Measurements from ENCODE around the gene FGFR2. TPM values are rescaled to one million over a fixed set of nuclear protein-coding genes. Genes with fewer than 3 reads are reported as not detected.
A peak's percentile ranks its signal among the peaks of the same experiment; 100 is the strongest.

The FGFR2 gene
- 12.6 TPM for polyA plus RNA-seq (2013, experiment 1 of 2; ENCODE audit: insufficient read length)
- 13.2 TPM for polyA plus RNA-seq (2013, experiment 2 of 2; ENCODE audit: insufficient read length)

GRCh38 chr10:121598263-121599249 lies at the start of gene FGFR2:
Gene FGFR2 (minus strand): TSS chr10:121598444. CDS start chr10:121593817, 4,627 bp downstream.
- DNase-seq: peak; percentile 86

GRCh38 chr10:121647401-121647800 lies 49.2 kb upstream of the FGFR2 start:
- no peak for DNase-seq

GRCh38 chr10:121645696-121646095 lies 47.5 kb upstream of the FGFR2 start:
- no peak for DNase-seq

DNA sequence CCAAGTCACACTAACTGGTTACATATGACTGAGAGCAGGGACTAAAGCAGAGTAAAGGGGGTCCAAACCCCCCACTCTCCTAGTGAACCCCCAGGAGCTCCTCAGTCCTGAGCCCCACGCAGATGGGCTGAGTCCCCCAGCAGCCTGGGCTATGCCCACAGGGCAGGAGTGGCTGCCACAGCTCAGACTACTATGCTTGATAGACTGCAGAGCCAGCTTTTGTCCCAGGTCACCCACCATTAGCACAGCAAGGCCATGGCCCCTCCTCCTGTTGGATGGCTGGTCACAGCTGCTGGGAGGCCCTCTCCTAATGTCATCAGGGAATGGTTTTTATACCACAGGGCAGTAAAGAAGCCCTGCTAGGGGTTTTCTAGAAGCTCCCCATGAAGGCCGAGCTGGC lies 46.3 kb upstream of the FGFR2 start:
- no peak for DNase-seq

DNA sequence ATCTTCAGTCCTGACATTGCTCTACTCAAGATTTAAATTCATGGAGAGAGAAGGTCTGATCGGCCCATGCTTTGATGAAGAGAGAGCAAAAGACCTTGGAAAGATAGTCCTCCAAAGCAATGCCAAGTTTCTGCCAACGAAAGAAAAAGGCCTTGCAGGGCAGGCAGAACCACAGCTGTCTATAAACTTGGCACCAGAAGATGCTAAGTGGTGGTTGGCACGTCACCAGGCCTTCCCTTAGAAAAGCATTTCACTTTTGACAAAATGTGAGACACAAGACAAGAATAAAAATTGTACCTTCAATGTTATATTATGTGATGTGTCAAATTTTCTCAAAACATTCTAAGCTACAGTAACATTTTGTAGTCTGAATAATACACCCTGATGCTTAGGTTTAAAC lies 42.0 kb upstream of the FGFR2 start:
- DNase-seq: no peak

GRCh38 chr10:121639416-121639815 lies 41.2 kb upstream of the FGFR2 start:
- no peak for DNase-seq

GRCh38 chr10:121637437-121637836 lies 39.2 kb upstream of the FGFR2 start:
- DNase-seq: no peak

DNA sequence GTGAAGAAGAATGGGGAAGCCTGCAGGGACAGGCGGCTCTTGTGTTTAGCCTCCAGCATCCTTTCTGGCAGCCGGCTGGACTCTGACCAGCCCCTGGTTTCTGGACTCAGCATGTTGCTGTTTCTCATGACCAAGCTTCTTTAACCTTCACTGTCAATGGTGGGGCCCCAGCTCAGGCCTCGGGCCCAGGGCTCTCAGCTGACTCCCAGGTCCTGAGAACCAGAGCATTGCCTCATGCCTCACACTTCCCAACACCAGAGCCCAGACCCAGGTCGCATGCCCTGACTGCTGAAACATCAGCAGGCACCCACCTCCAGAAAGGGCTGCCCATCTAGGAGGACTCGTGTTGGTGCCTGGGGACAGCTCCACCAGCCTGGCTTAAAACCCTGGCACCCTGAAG lies 34.8 kb upstream of the FGFR2 start:
- DNase-seq: no peak

- DNase-seq: no peak
Measured at GRCh38 chr10:121631365-121632029, 33.3 kb upstream of the FGFR2 start.

DNA sequence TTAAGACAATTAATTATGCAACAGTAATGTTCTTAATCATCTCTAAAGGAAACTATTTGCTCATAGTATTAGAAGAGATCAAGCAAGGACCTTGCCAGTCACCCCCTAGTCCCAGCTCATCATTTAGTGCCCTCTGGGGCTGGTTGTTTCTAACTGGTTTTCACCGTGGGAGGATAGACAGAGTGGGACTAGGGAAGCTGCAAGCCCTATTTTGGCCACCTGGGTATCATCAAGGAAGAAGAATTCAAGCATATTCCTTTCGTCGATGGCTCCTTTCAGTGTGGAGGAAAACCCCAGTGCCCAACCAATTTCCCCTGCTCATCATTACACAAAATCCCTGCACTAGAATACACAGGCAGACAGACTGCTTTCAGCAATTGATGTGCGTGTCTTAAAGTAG lies 30.6 kb upstream of the FGFR2 start:
- no peak for DNase-seq

DNA sequence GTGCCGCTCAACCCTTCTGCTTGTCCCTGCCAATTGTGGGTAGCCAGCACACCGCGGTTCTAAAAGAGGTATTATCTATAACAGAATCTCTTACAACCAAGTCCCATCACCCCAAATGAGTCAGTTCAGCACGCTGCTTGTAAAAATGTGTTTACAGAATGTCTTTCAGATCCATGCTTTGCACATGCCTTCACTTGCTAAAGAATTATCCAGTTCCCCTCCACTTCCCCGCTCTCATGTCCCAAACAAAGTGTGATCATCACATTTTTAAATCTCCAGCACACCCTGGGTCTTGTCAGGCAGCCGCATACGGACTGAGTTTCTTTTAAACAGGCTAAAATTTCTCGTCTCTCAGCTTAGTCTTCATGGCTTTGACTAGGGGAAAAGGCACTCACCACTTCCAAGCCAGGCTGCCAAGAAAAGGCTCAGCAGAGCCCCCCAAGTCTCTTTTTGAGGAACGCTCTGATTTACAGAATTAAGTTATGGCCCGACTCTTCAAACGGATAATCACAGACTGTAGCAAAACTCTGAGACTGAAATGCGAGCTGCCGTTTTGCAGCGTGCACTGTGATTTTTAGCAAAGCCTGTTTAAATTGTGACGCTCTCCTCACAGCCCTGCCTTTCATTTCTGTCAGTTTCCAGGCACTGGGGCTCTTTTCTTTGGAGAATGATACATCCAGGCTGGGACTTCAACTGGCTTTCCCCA lies 29.8 kb upstream of the FGFR2 start:
- peak; percentile 13 for DNase-seq

GRCh38 chr10:121624836-121625486 lies 26.7 kb upstream of the FGFR2 start:
- no peak for DNase-seq

- no peak for DNase-seq
Measured at GRCh38 chr10:121618906-121619305, 20.7 kb upstream of the FGFR2 start.

GRCh38 chr10:121617176-121617575 lies 18.9 kb upstream of the FGFR2 start:
- no peak for DNase-seq

- no peak for DNase-seq
Measured at GRCh38 chr10:121616291-121616690, 18.0 kb upstream of the FGFR2 start.

DNA sequence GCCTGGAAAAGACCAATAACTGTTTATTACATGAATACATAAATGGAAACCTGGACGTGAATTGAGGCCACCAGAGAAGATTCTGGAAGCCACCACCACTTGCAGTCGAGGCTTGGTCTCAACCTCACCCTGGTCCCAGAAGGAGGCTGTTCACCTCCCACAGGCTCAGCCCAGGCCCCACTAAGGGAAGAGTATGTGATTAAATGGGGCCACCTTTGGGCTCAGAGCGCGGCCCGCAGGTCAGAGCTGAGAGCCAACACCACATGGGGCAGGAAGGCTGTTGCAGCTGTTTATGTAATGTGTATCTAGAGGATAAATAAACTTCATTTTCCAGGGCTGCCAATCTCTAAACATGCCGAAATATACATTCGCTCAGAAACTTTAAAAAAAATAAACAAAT lies 17.6 kb upstream of the FGFR2 start:
- no peak for DNase-seq

- no peak for DNase-seq
Measured at GRCh38 chr10:121615435-121615793, 17.2 kb upstream of the FGFR2 start.

- no peak for DNase-seq
Measured at GRCh38 chr10:121614613-121615434, 16.6 kb upstream of the FGFR2 start.

- no peak for DNase-seq
Measured at GRCh38 chr10:121613456-121613855, 15.2 kb upstream of the FGFR2 start.

DNA sequence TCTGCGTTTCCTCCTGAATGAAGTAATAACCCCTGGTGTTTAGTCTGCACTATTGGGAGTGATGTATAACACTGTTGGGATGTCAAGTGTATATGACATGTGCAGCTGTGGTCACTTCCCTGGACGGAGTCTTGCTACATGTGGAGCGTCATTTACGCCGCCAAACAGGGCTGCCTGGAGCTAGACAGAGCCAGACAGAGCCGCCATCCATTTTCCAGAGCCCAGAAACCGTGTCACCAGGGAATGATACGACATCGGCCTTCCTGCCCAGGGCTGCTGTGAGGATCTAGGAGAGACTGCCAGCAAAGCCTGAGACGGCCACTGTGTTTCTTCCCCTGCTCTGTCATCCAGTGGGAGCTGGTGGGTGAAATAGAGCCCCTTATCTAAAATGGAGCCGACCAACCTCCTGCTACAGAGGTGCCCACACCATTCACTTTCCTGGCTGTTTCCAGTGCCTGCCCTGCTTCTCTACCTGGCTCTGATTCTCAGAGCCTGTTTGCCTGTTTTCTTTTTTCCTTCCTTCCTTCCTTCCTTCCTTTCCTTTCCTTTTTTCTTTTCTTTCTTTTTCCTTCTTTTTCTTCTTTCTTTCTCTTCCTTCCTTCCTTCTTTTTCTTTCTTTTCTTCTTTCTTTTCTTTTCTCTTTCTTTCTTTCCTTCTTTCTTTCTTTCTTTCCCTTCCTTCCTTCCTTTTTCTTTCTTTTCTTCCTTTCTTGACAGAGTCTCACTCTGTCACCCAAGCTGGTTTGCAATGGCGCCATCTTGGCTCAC lies 13.3 kb upstream of the FGFR2 start:
- no peak for DNase-seq

DNA sequence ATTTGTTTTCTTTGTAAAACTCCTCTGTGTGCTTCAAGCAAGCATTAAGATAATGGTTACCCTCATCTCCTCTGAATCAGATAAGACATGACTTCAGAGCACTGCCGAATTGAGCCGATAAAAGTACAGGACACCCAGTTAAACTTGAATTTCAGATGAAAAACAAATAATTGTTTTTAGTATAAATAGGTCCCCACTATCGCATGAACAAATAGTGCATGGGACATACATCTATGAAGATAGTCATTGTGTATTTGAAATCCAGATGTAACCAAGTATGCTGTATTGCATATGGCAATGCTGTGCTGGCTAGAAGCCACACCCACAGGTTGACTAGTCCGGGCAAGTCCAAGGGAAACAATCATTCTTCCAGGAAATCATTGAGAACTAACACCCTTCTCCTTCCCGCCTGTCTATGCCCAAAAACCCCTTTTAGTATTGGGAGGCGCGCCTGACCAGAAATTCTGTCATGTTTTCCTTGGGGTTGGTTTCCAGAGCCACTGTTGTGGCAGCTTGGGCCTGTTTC lies 12.6 kb upstream of the FGFR2 start:
- DNase-seq: no peak

Data from fibroblast of skin of scalp (primary cell).